Karpas-422 (cell line): Measurements from ENCODE around the gene ATP9B. TPM values are rescaled to one million over a fixed set of nuclear protein-coding genes. Genes with fewer than 3 reads are reported as not detected.
"Not testable (repeated sequence)": the region's sequence is repeated elsewhere in the genome, so short reads cannot be mapped to it uniquely, and the experiment has no call there.

Source experiments
- DNase-seq: peaks from one replicate; pipeline ENCODE4 v3.0.0-alpha.2; 2015
- H2AFZ ChIP-seq: fragments of 200-600 bp; sonication (generic); 2 replicates; pipeline ENCODE4 v1.6.1; 2014; ENCODE audit warnings: antibody characterized with exemption, low read length, mixed read lengths
- H3K27ac ChIP-seq: fragments of 200-600 bp; sonication (generic); 2 replicates; pipeline ENCODE4 v1.5.1; 2014; ENCODE audit warnings: mild to moderate bottlenecking, low read length, moderate library complexity
- H3K27me3 ChIP-seq: fragments of 200-600 bp; sonication (generic); 2 replicates; pipeline ENCODE4 v1.6.1; 2014; ENCODE audit warnings: low read length, mixed read lengths
- H3K36me3 ChIP-seq: fragments of 200-600 bp; sonication (generic); 2 replicates; pipeline ENCODE4 v1.6.1; 2014; ENCODE audit warnings: low read length, mixed read lengths; ENCODE audit not compliant: insufficient read depth
- H3K4me1 ChIP-seq: fragments of 200-600 bp; sonication (generic); 2 replicates; pipeline ENCODE4 v1.6.1; 2014; ENCODE audit warnings: mild to moderate bottlenecking, low read length, mixed read lengths
- H3K4me2 ChIP-seq: fragments of 200-600 bp; sonication (generic); 2 replicates; pipeline ENCODE4 v1.6.1; 2014; ENCODE audit warnings: low read length, low read depth, mild to moderate bottlenecking; ENCODE audit not compliant: poor library complexity, severe bottlenecking
- H3K4me3 ChIP-seq: fragments of 200-600 bp; sonication (generic); 2 replicates; pipeline ENCODE4 v1.5.1; 2014; ENCODE audit warnings: mild to moderate bottlenecking, antibody characterized with exemption, low read length, mixed read lengths
- H3K79me2 ChIP-seq: fragments of 200-600 bp; sonication (generic); 2 replicates; pipeline ENCODE4 v1.6.1; 2014; ENCODE audit warnings: mild to moderate bottlenecking, low read length, mixed read lengths
- H3K9ac ChIP-seq: fragments of 200-600 bp; sonication (generic); 2 replicates; pipeline ENCODE4 v1.6.0; 2014; ENCODE audit warnings: low read length
- H3K9me2 ChIP-seq: fragments of 200-600 bp; sonication (generic), shearing (Covaris generic); replicated peaks from 2 replicates; pipeline ENCODE4 v1.6.0; 2014; ENCODE audit warnings: mild to moderate bottlenecking, low read length, moderate library complexity; ENCODE audit not compliant: insufficient read depth
- H3K9me3 ChIP-seq: fragments of 300-700, 200-600 bp; sonication (generic); 2 replicates; pipeline ENCODE4 v1.6.1; 2014; ENCODE audit warnings: low read length, mixed read lengths
- H4K20me1 ChIP-seq: fragments of 200-600 bp; sonication (generic); 2 replicates; pipeline ENCODE4 v1.6.1; 2014; ENCODE audit warnings: mild to moderate bottlenecking, antibody characterized with exemption, low read length, low read depth; ENCODE audit not compliant: insufficient read depth
- total RNA-seq: library from RNA; depleted of rRNA; stranded (reverse); fragments of >200 nt; shearing (Covaris generic); gene quantifications from 2 replicates; pipeline ENCODE4 v1.2.3, GENCODE V29; 2014; ENCODE audit warnings: low replicate concordance

ATP9B gene
- total RNA-seq, 1 experiment from 2014 or later: 65.1 TPM

GRCh38 chr18:79147014-79147413, 77.8 kb downstream of the ATP9B start:
- Histone ChIP-seq H3K9me2 (no peaks in the 10 kb centered on the region), H3K4me3 (no peak overlapping the region)

GRCh38 chr18:79151191-79151590, 82.0 kb downstream of the ATP9B start:
- H3K9me3 ChIP-seq: no peaks in the 10 kb centered on the region
- H3K27ac ChIP-seq: no peak overlapping the region
- no peak overlapping the region for H3K4me3 ChIP-seq
- no peak overlapping the region for H3K4me2 ChIP-seq
- H3K27me3 ChIP-seq: no peaks in the 10 kb centered on the region
- H4K20me1 ChIP-seq: no peaks in the 10 kb centered on the region
- peaks cover 16% of the 10 kb centered on the region for H3K79me2 ChIP-seq
- no peak overlapping the region for H3K9ac ChIP-seq
- no peaks in the 10 kb centered on the region for H3K9me2 ChIP-seq
- no peaks in the 10 kb centered on the region for H3K4me1 ChIP-seq
- no peak for DNase-seq
- no peak overlapping the region for H2AFZ ChIP-seq
- H3K36me3 ChIP-seq: peaks cover 12% of the 10 kb centered on the region

More at GRCh38 chr18:79147014-79147413, 77.8 kb downstream of the ATP9B start:
- no peak for DNase-seq
- Histone ChIP-seq H3K4me1 (peaks cover 13% of the 10 kb centered on the region), H2AFZ (no peak overlapping the region), H3K27ac (no peak overlapping the region), H3K36me3 (peaks cover 11% of the 10 kb centered on the region; the same call in 1 of the 2 replicates), H3K9ac (no peak overlapping the region), H3K27me3 (no peaks in the 10 kb centered on the region), H4K20me1 (no peaks in the 10 kb centered on the region), H3K9me3 (no peaks in the 10 kb centered on the region), H3K4me2 (no peak overlapping the region), H3K79me2 (peaks cover 23% of the 10 kb centered on the region)

- H4K20me1 ChIP-seq: no peaks in the 10 kb centered on the region
- H3K4me2 ChIP-seq: no peak overlapping the region
- no peaks in the 10 kb centered on the region for H3K9me2 ChIP-seq
- no peaks in the 10 kb centered on the region for H3K27me3 ChIP-seq
- no peak overlapping the region for H3K4me3 ChIP-seq
- H3K9me3 ChIP-seq: no peaks in the 10 kb centered on the region
- H2AFZ ChIP-seq: no peak overlapping the region
- peaks cover 5% of the 10 kb centered on the region for H3K4me1 ChIP-seq
- H3K27ac ChIP-seq: no peak overlapping the region
- DNase-seq: no peak
- H3K36me3 ChIP-seq: peaks cover 28% of the 10 kb centered on the region
- H3K79me2 ChIP-seq: peaks cover 52% of the 10 kb centered on the region
- H3K9ac ChIP-seq: no peak overlapping the region
Measured at GRCh38 chr18:79156327-79156726, 87.1 kb downstream of the ATP9B start.

GRCh38 chr18:79164706-79165105, 95.5 kb downstream of the ATP9B start:
- Histone ChIP-seq H2AFZ (no peak overlapping the region), H3K4me1 (peaks cover 5% of the 10 kb centered on the region), H4K20me1 (no peaks in the 10 kb centered on the region), H3K27ac (no peak overlapping the region), H3K27me3 (no peaks in the 10 kb centered on the region), H3K9me3 (no peaks in the 10 kb centered on the region), H3K9ac (no peak overlapping the region), H3K79me2 (peaks cover 32% of the 10 kb centered on the region), H3K4me2 (no peak overlapping the region), H3K4me3 (no peak overlapping the region), H3K9me2 (no peaks in the 10 kb centered on the region), H3K36me3 (peaks cover 7% of the 10 kb centered on the region; the same call in 1 of the 2 replicates)
- DNase-seq: no peak

GRCh38 chr18:79166702-79167101, 97.5 kb downstream of the ATP9B start:
- Histone ChIP-seq H3K79me2 (peaks cover 41% of the 10 kb centered on the region), H3K9me3 (no peaks in the 10 kb centered on the region), H3K9ac (no peak overlapping the region), H4K20me1 (no peaks in the 10 kb centered on the region), H3K36me3 (peaks cover 13% of the 10 kb centered on the region; the same call in 1 of the 2 replicates), H3K4me3 (no peak overlapping the region), H3K4me1 (no peaks in the 10 kb centered on the region), H3K27me3 (no peaks in the 10 kb centered on the region), H2AFZ (no peak overlapping the region), H3K27ac (no peak overlapping the region), H3K4me2 (no peak overlapping the region), H3K9me2 (no peaks in the 10 kb centered on the region)
- no peak for DNase-seq

GRCh38 chr18:79167526-79168190, 98.5 kb downstream of the ATP9B start:
- Histone ChIP-seq H3K36me3 (peaks cover 13% of the 10 kb centered on the region; the same call in 1 of the 2 replicates), H4K20me1 (no peaks in the 10 kb centered on the region), H3K79me2 (peaks cover 36% of the 10 kb centered on the region), H3K27ac (no peak overlapping the region), H3K9me3 (no peaks in the 10 kb centered on the region), H3K9ac (no peak overlapping the region), H3K4me3 (no peak overlapping the region), H3K9me2 (no peaks in the 10 kb centered on the region), H2AFZ (no peak overlapping the region), H3K4me2 (no peak overlapping the region), H3K4me1 (no peaks in the 10 kb centered on the region), H3K27me3 (no peaks in the 10 kb centered on the region)
- DNase-seq: no peak

- Histone ChIP-seq H3K79me2 (peaks cover 45% of the 10 kb centered on the region), H2AFZ (no peak overlapping the region), H3K27ac (no peak overlapping the region), H4K20me1 (no peaks in the 10 kb centered on the region), H3K9ac (no peak overlapping the region), H3K4me2 (no peak overlapping the region), H3K9me2 (no peaks in the 10 kb centered on the region), H3K4me3 (no peak overlapping the region), H3K27me3 (no peaks in the 10 kb centered on the region), H3K36me3 (peaks cover 18% of the 10 kb centered on the region; the same call in 1 of the 2 replicates), H3K4me1 (no peaks in the 10 kb centered on the region), H3K9me3 (no peaks in the 10 kb centered on the region)
- DNase-seq: no peak
Measured at GRCh38 chr18:79169958-79170555, 100.9 kb downstream of the ATP9B start.

GRCh38 chr18:79172331-79172730, 103.1 kb downstream of the ATP9B start:
- not testable (repeated sequence) for H3K9me2 ChIP-seq, H3K9me3 ChIP-seq, H4K20me1 ChIP-seq, H2AFZ ChIP-seq, H3K9ac ChIP-seq, H3K4me2 ChIP-seq, H3K27ac ChIP-seq, DNase-seq, H3K4me1 ChIP-seq, H3K27me3 ChIP-seq, H3K4me3 ChIP-seq
- H3K36me3 ChIP-seq: peaks cover 13% of the 10 kb centered on the region; the same call in 1 of the 2 replicates
- H3K79me2 ChIP-seq: peaks cover 64% of the 10 kb centered on the region
